Stomach smooth muscle (tissue), 2 donors: Measurements from ENCODE around the gene MSI2.
A peak's percentile ranks its signal among the peaks of the same experiment; 100 is the strongest.

Experiments
- H3K27ac ChIP-seq: one replicate; pipeline ENCODE4 v1.7.0; 2013; ENCODE audit warnings: mild to moderate bottlenecking, low read length, inconsistent platforms
- H3K27me3 ChIP-seq, 2 donors: one replicate each; pipeline ENCODE4 v1.7.0; 2013; ENCODE audit warnings: low read length in 2 of 2; ENCODE audit not compliant: insufficient read depth in 2 of 2, control insufficient read depth in 1 of 2
- H3K36me3 ChIP-seq, 2 donors: one replicate each; pipeline ENCODE4 v1.7.0; 2013; ENCODE audit warnings: low read length in 2 of 2; ENCODE audit not compliant: control insufficient read depth in 2 of 2, insufficient read depth in 2 of 2
- H3K4me1 ChIP-seq: one replicate; pipeline ENCODE4 v1.7.0; 2013; ENCODE audit warnings: low read length; ENCODE audit not compliant: control insufficient read depth, insufficient read depth
- H3K4me3 ChIP-seq, 2 donors: one replicate each; pipeline ENCODE4 v1.7.0; 2013; ENCODE audit warnings: low read length in 2 of 2
- H3K9ac ChIP-seq, 2 donors: one replicate each; pipeline ENCODE4 v1.7.0; 2013; ENCODE audit warnings: low read length in 2 of 2, mild to moderate bottlenecking in 1 of 2
- H3K9me3 ChIP-seq, 2 donors: one replicate each; pipeline ENCODE4 v1.7.0; 2013; ENCODE audit warnings: low read length in 2 of 2; ENCODE audit not compliant: control insufficient read depth in 2 of 2
- donor health status: healthy.
- donor health status: Pancreatic carcinoma.

The MSI2 gene

GRCh38 chr17:57282296-57282695, 26.0 kb downstream of the MSI2 start:
- no peaks in the 10 kb centered on the region for H3K9me3 ChIP-seq
- H3K36me3 ChIP-seq = peaks cover 2 to 4% of the 10 kb centered on the region in 2 donors
- no peak overlapping the region for H3K9ac ChIP-seq
- H3K4me1 ChIP-seq = peaks cover under 1% of the 10 kb centered on the region
- H3K4me3 ChIP-seq = no peak overlapping the region
- H3K27ac ChIP-seq = no peak overlapping the region
- no peaks in the 10 kb centered on the region for H3K27me3 ChIP-seq

GRCh38 chr17:57283203-57283971, 27.1 kb downstream of the MSI2 start:
- Histone ChIP-seq H3K9me3 (no peaks in the 10 kb centered on the region), H3K27ac (no peak overlapping the region), H3K36me3 (peaks cover 0 to 4% of the 10 kb centered on the region in 2 donors), H3K4me3 (no peak overlapping the region), H3K4me1 (peaks cover 11% of the 10 kb centered on the region), H3K27me3 (no peaks in the 10 kb centered on the region), H3K9ac (no peak overlapping the region)

GRCh38 chr17:57284583-57284982, 28.3 kb downstream of the MSI2 start:
- no peak overlapping the region for H3K4me3 ChIP-seq
- H3K9ac ChIP-seq = no peak overlapping the region
- no peaks in the 10 kb centered on the region for H3K9me3 ChIP-seq
- no peak overlapping the region for H3K27ac ChIP-seq
- H3K27me3 ChIP-seq = no peaks in the 10 kb centered on the region
- H3K4me1 ChIP-seq = peaks cover 17% of the 10 kb centered on the region
- no peaks in the 10 kb centered on the region for H3K36me3 ChIP-seq

- Histone ChIP-seq H3K27ac (no peak overlapping the region), H3K27me3 (no peaks in the 10 kb centered on the region), H3K4me3 (no peak overlapping the region), H3K9me3 (no peaks in the 10 kb centered on the region), H3K36me3 (no peaks in the 10 kb centered on the region), H3K4me1 (peaks cover 20% of the 10 kb centered on the region), H3K9ac (no peak overlapping the region)
Observed at GRCh38 chr17:57284984-57285646, 28.8 kb downstream of the MSI2 start.

- no peak overlapping the region for H3K9ac ChIP-seq
- no peaks in the 10 kb centered on the region for H3K27me3 ChIP-seq
- H3K9me3 ChIP-seq = no peaks in the 10 kb centered on the region
- no peak overlapping the region for H3K27ac ChIP-seq
- no peaks in the 10 kb centered on the region for H3K36me3 ChIP-seq
- no peak overlapping the region for H3K4me3 ChIP-seq
- peaks cover 20% of the 10 kb centered on the region for H3K4me1 ChIP-seq
Observed at GRCh38 chr17:57285701-57286100, 29.4 kb downstream of the MSI2 start.

GRCh38 chr17:57286399-57287105, 30.2 kb downstream of the MSI2 start:
- H3K27me3 ChIP-seq = no peaks in the 10 kb centered on the region
- no peaks in the 10 kb centered on the region for H3K9me3 ChIP-seq
- H3K4me3 ChIP-seq = no peak overlapping the region
- H3K36me3 ChIP-seq = peaks cover 0 to 2% of the 10 kb centered on the region in 2 donors
- H3K27ac ChIP-seq = no peak overlapping the region
- H3K4me1 ChIP-seq = peaks cover 20% of the 10 kb centered on the region
- H3K9ac ChIP-seq = no peak overlapping the region

- no peaks in the 10 kb centered on the region for H3K27me3 ChIP-seq
- H3K27ac ChIP-seq = peak overlapping the region; percentile 37
- H3K36me3 ChIP-seq = peaks cover 0 to 4% of the 10 kb centered on the region in 2 donors
- H3K9ac ChIP-seq = peak overlapping the region in 1 of 2 donors; percentile 42
- no peak overlapping the region for H3K4me3 ChIP-seq
- no peaks in the 10 kb centered on the region for H3K9me3 ChIP-seq
- H3K4me1 ChIP-seq = peaks cover 20% of the 10 kb centered on the region
Observed at GRCh38 chr17:57288040-57288772, 31.9 kb downstream of the MSI2 start.

- H3K27me3 ChIP-seq = no peaks in the 10 kb centered on the region
- H3K9ac ChIP-seq = no peak overlapping the region
- no peaks in the 10 kb centered on the region for H3K9me3 ChIP-seq
- H3K4me1 ChIP-seq = peaks cover 20% of the 10 kb centered on the region
- H3K27ac ChIP-seq = peak overlapping the region; percentile 37
- peaks cover 0 to 4% of the 10 kb centered on the region in 2 donors for H3K36me3 ChIP-seq
- no peak overlapping the region for H3K4me3 ChIP-seq
Observed at GRCh38 chr17:57288773-57289121, 32.4 kb downstream of the MSI2 start.

GRCh38 chr17:57289130-57289529, 32.8 kb downstream of the MSI2 start:
- H3K4me3 ChIP-seq = no peak overlapping the region

GRCh38 chr17:57289613-57290012, 33.3 kb downstream of the MSI2 start:
- H3K9ac ChIP-seq = no peak overlapping the region
- no peak overlapping the region for H3K4me3 ChIP-seq
- H3K27me3 ChIP-seq = no peaks in the 10 kb centered on the region
- no peak overlapping the region for H3K27ac ChIP-seq
- peaks cover 20% of the 10 kb centered on the region for H3K4me1 ChIP-seq
- H3K36me3 ChIP-seq = peaks cover 0 to 6% of the 10 kb centered on the region in 2 donors
- no peaks in the 10 kb centered on the region for H3K9me3 ChIP-seq

More at GRCh38 chr17:57289130-57289529, 32.8 kb downstream of the MSI2 start:
- no peaks in the 10 kb centered on the region for H3K27me3 ChIP-seq
- H3K9ac ChIP-seq = no peak overlapping the region
- H3K9me3 ChIP-seq = no peaks in the 10 kb centered on the region
- no peak overlapping the region for H3K27ac ChIP-seq
- H3K36me3 ChIP-seq = peaks cover 0 to 4% of the 10 kb centered on the region in 2 donors
- H3K4me1 ChIP-seq = peaks cover 20% of the 10 kb centered on the region
